ENCODE results near the gene LYPD6B.

The LYPD6B gene

GRCh38 chr2:149012545-149012944, 26.0 kb upstream of the LYPD6B start:
- TF ChIP-seq CTCF (conservative IDR thresholded peaks at IDR 0.05; ENCODE audit: low read length) = no peak
- no peak overlapping the region for H3K4me3 ChIP-seq (ENCODE audit: low read length)
- DNase-seq (ENCODE audit: low read depth) = no peak

GRCh38 chr2:149015501-149015900, 23.0 kb upstream of the LYPD6B start:
- no peak for DNase-seq (ENCODE audit: low read depth)
- TF ChIP-seq CTCF (conservative IDR thresholded peaks at IDR 0.05; ENCODE audit: low read length) = no peak
- no peak overlapping the region for H3K4me3 ChIP-seq (ENCODE audit: low read length)

- DNase-seq (ENCODE audit: low read depth) = no peak
- no peak for TF ChIP-seq CTCF (conservative IDR thresholded peaks at IDR 0.05; ENCODE audit: low read length)
- no peak overlapping the region for H3K4me3 ChIP-seq (ENCODE audit: low read length)
Observed at GRCh38 chr2:149015926-149016563, 22.5 kb upstream of the LYPD6B start.

- TF ChIP-seq CTCF (conservative IDR thresholded peaks at IDR 0.05; ENCODE audit: low read length) = peak; percentile 94
- peak; percentile 76 for DNase-seq (ENCODE audit: low read depth)
- no peak overlapping the region for H3K4me3 ChIP-seq (ENCODE audit: low read length)
Observed at GRCh38 chr2:149017116-149017985, 21.1 kb upstream of the LYPD6B start.

- no peak overlapping the region for H3K4me3 ChIP-seq (ENCODE audit: low read length)
- DNase-seq (ENCODE audit: low read depth) = no peak
- no peak for TF ChIP-seq CTCF (conservative IDR thresholded peaks at IDR 0.05; ENCODE audit: low read length)
Observed at GRCh38 chr2:149018981-149019380, 19.5 kb upstream of the LYPD6B start.

GRCh38 chr2:149019768-149020167, 18.7 kb upstream of the LYPD6B start:
- no peak overlapping the region for H3K4me3 ChIP-seq (ENCODE audit: low read length)

More at GRCh38 chr2:149019768-149020167, 18.7 kb upstream of the LYPD6B start:
- no peak for DNase-seq (ENCODE audit: low read depth)
- TF ChIP-seq CTCF (conservative IDR thresholded peaks at IDR 0.05; ENCODE audit: low read length) = no peak

All from AG10803 (cell line).